Endodermal cell (in vitro differentiated cells): ENCODE data around the gene RASGEF1B. TPM values are rescaled to one million over a fixed set of nuclear protein-coding genes. Genes with fewer than 3 reads are reported as not detected.

Experiments
- DNase-seq: peaks from one replicate; pipeline ENCODE4 v3.0.0-alpha.2; 2017
- H3K27ac ChIP-seq: 2 replicates; pipeline ENCODE4 v1.5.1; 2013; ENCODE audit warnings: mild to moderate bottlenecking, low read depth, low read length, moderate library complexity
- H3K27me3 ChIP-seq: 2 replicates; pipeline ENCODE4 v1.6.1; 2013; ENCODE audit warnings: mild to moderate bottlenecking, low read length, moderate library complexity; ENCODE audit not compliant: insufficient read depth, control insufficient read depth, poor library complexity, severe bottlenecking
- H3K36me3 ChIP-seq: 2 replicates; pipeline ENCODE4 v1.7.0; 2013; ENCODE audit warnings: mild to moderate bottlenecking, low read length, moderate library complexity; ENCODE audit not compliant: control insufficient read depth, insufficient read depth
- H3K4me1 ChIP-seq: one replicate; pipeline ENCODE4 v1.7.0; 2013; ENCODE audit warnings: low read length; ENCODE audit not compliant: control insufficient read depth, insufficient read depth
- H3K4me3 ChIP-seq: 2 replicates; pipeline ENCODE4 v1.5.1; 2013; ENCODE audit warnings: mild to moderate bottlenecking, low read length, moderate library complexity
- H3K9ac ChIP-seq: 2 replicates; pipeline ENCODE4 v1.6.1; 2013; ENCODE audit warnings: mild to moderate bottlenecking, low read length, moderate library complexity; ENCODE audit not compliant: poor library complexity, severe bottlenecking; ENCODE audit errors: extremely low read depth
- H3K9me3 ChIP-seq: 2 replicates; pipeline ENCODE4 v1.6.1; 2013; ENCODE audit warnings: mild to moderate bottlenecking, low read length, moderate library complexity; ENCODE audit not compliant: control insufficient read depth
- H3K27ac Mint-ChIP-seq: 2 replicates; pipeline ENCODE4 v1.8.0; 2020; ENCODE audit warnings: mixed read lengths
- H3K27me3 Mint-ChIP-seq: 2 replicates; pipeline ENCODE4 v1.8.0; 2021; ENCODE audit warnings: mild to moderate bottlenecking, mixed read lengths; ENCODE audit not compliant: insufficient read depth
- H3K36me3 Mint-ChIP-seq: 2 replicates; pipeline ENCODE4 v1.8.0; 2020; ENCODE audit warnings: low read depth, mixed read lengths
- H3K4me1 Mint-ChIP-seq: 2 replicates; pipeline ENCODE4 v1.8.0; 2020; ENCODE audit warnings: mixed read lengths
- H3K4me3 Mint-ChIP-seq: 2 replicates; pipeline ENCODE4 v1.8.0; 2020; ENCODE audit warnings: mild to moderate bottlenecking, moderate library complexity, mixed read lengths
- H3K9me3 Mint-ChIP-seq: 2 replicates; pipeline ENCODE4 v1.8.0; 2020; ENCODE audit warnings: mild to moderate bottlenecking, mixed read lengths
- CTCF ChIP-seq: fragments of 200-600 bp; sonication (generic); conservative IDR thresholded peaks from 2 replicates; pipeline ENCODE4 v1.5.0; 2021; ENCODE audit warnings: antibody characterized with exemption, mild to moderate bottlenecking
- WGBS, 2 experiments: methylation state at CpG; one replicate each; pipeline versions ENCODE4 v1.1.5 to v1.1.7; 2013; ENCODE audit warnings: missing lambda C conversion rate in 2 of 2, mixed read lengths in 1 of 2; ENCODE audit not compliant: insufficient coverage in 1 of 2, insufficient read length in 1 of 2; 5-methylcytosine and 5-hydroxymethylcytosine counted together
- total RNA-seq, 2 donors: library from RNA; stranded (reverse); fragmentation: NEBNext Ultra II Directional in 1 of 2; extraction: Animal tissue kit (Norgen Biotek cat#: 25700) in 1 of 2; gene quantifications; 2 replicates in 1 of 2; 3 replicates in 1 of 2; pipeline ENCODE4 v1.2.1, GENCODE V29; 2021

The RASGEF1B gene
- total RNA-seq, 2 donors from 2014 or later, result 15.3 to 26.7 TPM

GRCh38 chr4:81452452-81453006, 19.2 kb downstream of the RASGEF1B start:
- H3K9me3 Mint-ChIP-seq, result no peaks in the 10 kb centered on the region
- H3K4me3 Mint-ChIP-seq, result no peak overlapping the region
- H3K4me1 ChIP-seq, result no peaks in the 10 kb centered on the region
- no peak overlapping the region for H3K27ac Mint-ChIP-seq
- H3K9me3 ChIP-seq, result no peaks in the 10 kb centered on the region
- no peak overlapping the region for H3K9ac ChIP-seq
- H3K27ac ChIP-seq, result no peak overlapping the region
- no peaks in the 10 kb centered on the region for H3K27me3 Mint-ChIP-seq
- no peak for DNase-seq
- peaks cover 70% of the 10 kb centered on the region for H3K36me3 Mint-ChIP-seq
- 100% methylated on average over 1 of the region's 1 CpG; no CpG with 5 or more reads in 1 of the 2 experiments for WGBS, 2 experiments
- H3K4me1 Mint-ChIP-seq, result peaks cover 16% of the 10 kb centered on the region
- no peak overlapping the region for H3K4me3 ChIP-seq
- H3K27me3 ChIP-seq, result no peaks in the 10 kb centered on the region
- peaks cover 82% of the 10 kb centered on the region for H3K36me3 ChIP-seq
- no peak for TF ChIP-seq CTCF

GRCh38 chr4:81449015-81449414, 22.7 kb downstream of the RASGEF1B start:
- no peak overlapping the region for H3K27ac Mint-ChIP-seq
- no peaks in the 10 kb centered on the region for H3K27me3 Mint-ChIP-seq
- WGBS, 2 experiments, result 95 to 100% methylated on average over 6 of the region's 6 CpGs
- H3K4me1 Mint-ChIP-seq, result peaks cover 11% of the 10 kb centered on the region
- Histone ChIP-seq H3K4me3 (no peak overlapping the region), H3K9ac (no peak overlapping the region), H3K36me3 (peaks cover 87% of the 10 kb centered on the region), H3K4me1 (no peaks in the 10 kb centered on the region), H3K27me3 (no peaks in the 10 kb centered on the region), H3K27ac (no peak overlapping the region), H3K9me3 (no peaks in the 10 kb centered on the region)
- no peak for DNase-seq
- TF ChIP-seq CTCF, result no peak
- no peaks in the 10 kb centered on the region for H3K9me3 Mint-ChIP-seq
- peaks cover 81% of the 10 kb centered on the region for H3K36me3 Mint-ChIP-seq
- no peak overlapping the region for H3K4me3 Mint-ChIP-seq

- Mint-ChIP-seq H3K27me3 (no peaks in the 10 kb centered on the region), H3K27ac (no peak overlapping the region), H3K9me3 (no peaks in the 10 kb centered on the region), H3K36me3 (peaks cover 86% of the 10 kb centered on the region), H3K4me3 (no peak overlapping the region), H3K4me1 (no peaks in the 10 kb centered on the region)
- TF ChIP-seq CTCF, result no peak
- Histone ChIP-seq H3K27me3 (no peaks in the 10 kb centered on the region), H3K9me3 (no peaks in the 10 kb centered on the region), H3K36me3 (peaks cover 87% of the 10 kb centered on the region), H3K4me1 (no peaks in the 10 kb centered on the region), H3K4me3 (no peak overlapping the region), H3K27ac (no peak overlapping the region), H3K9ac (no peak overlapping the region)
- no peak for DNase-seq
- WGBS, 2 experiments, result 92 to 93% methylated on average over 8 to 10 of the region's 10 CpGs
Observed at GRCh38 chr4:81447566-81448229, 24.0 kb downstream of the RASGEF1B start.
